ENCODE results near the gene IGFN1.
"Not testable (repeated sequence)": the region's sequence is repeated elsewhere in the genome, so short reads cannot be mapped to it uniquely, and the experiment has no call there.

The IGFN1 gene

GRCh38 chr1:201251851-201252430 is 61.3 kb downstream of the IGFN1 start:
- no peak for DNase-seq

- DNase-seq: no peak
Observed at GRCh38 chr1:201252944-201253371, 62.3 kb downstream of the IGFN1 start.

- DNase-seq: no peak
Observed at GRCh38 chr1:201253411-201253810, 62.8 kb downstream of the IGFN1 start.

GRCh38 chr1:201253906-201254624 is 63.4 kb downstream of the IGFN1 start:
- DNase-seq: no peak

- peak; percentile 75 to 82 for DNase-seq
Observed at GRCh38 chr1:201254625-201255478, 64.2 kb downstream of the IGFN1 start.

- no peak for DNase-seq
Observed at GRCh38 chr1:201255479-201256362, 65.1 kb downstream of the IGFN1 start.

- DNase-seq: not testable (repeated sequence)
Observed at GRCh38 chr1:201258132-201258531, 67.5 kb downstream of the IGFN1 start.

- no peak for DNase-seq
Observed at GRCh38 chr1:201258763-201259230, 68.2 kb downstream of the IGFN1 start.

- DNase-seq: no peak
Observed at GRCh38 chr1:201259476-201260235, 69.0 kb downstream of the IGFN1 start.

- no peak for DNase-seq
Observed at GRCh38 chr1:201260236-201260590, 69.6 kb downstream of the IGFN1 start.

GRCh38 chr1:201260648-201261311 is 70.2 kb downstream of the IGFN1 start:
- no peak for DNase-seq

- DNase-seq: no peak
Observed at GRCh38 chr1:201261771-201262547, 71.3 kb downstream of the IGFN1 start.

- no peak for DNase-seq
Observed at GRCh38 chr1:201262963-201263608, 72.5 kb downstream of the IGFN1 start.

GRCh38 chr1:201264072-201264471 is 73.4 kb downstream of the IGFN1 start:
- no peak for DNase-seq

- DNase-seq: no peak
Observed at GRCh38 chr1:201264554-201264953, 73.9 kb downstream of the IGFN1 start.

- no peak for DNase-seq
Observed at GRCh38 chr1:201265756-201266155, 75.1 kb downstream of the IGFN1 start.

- DNase-seq: no peak
Observed at GRCh38 chr1:201266276-201266675, 75.7 kb downstream of the IGFN1 start.

GRCh38 chr1:201266774-201267173 is 76.2 kb downstream of the IGFN1 start:
- no peak for DNase-seq

- DNase-seq: no peak
Observed at GRCh38 chr1:201267481-201268229, 77.0 kb downstream of the IGFN1 start.

Data from stimulated activated CD4-positive, alpha-beta T cell treated with anti-CD3 and anti-CD28 coated beads, Interleukin-2, amount 100 ng/mL, for 24 hours (primary cell).